Measurements from ENCODE around the gene ITPR3.
"Not testable (repeated sequence)": the region's sequence is repeated elsewhere in the genome, so short reads cannot be mapped to it uniquely, and the experiment has no call there.

ITPR3 gene

GRCh38 chr6:33613795-33614168, 7.3 kb upstream of the ITPR3 start:
- no peak for DNase-seq (ENCODE audit: low spot score)

- no peak for DNase-seq (ENCODE audit: low spot score)
Measured at GRCh38 chr6:33616113-33616512, 5.0 kb upstream of the ITPR3 start.

GRCh38 chr6:33616913-33617312, 4.2 kb upstream of the ITPR3 start:
- no peak for DNase-seq (ENCODE audit: low spot score)

GRCh38 chr6:33619166-33619840, 1.8 kb upstream of the ITPR3 start:
- no peak for DNase-seq (ENCODE audit: low spot score)

GRCh38 chr6:33620158-33620855, 815 bp upstream of the ITPR3 start:
- DNase-seq (ENCODE audit: low spot score) = peak; percentile 48

- peak; percentile 76 for DNase-seq (ENCODE audit: low spot score)
Measured at GRCh38 chr6:33621711-33622388, 728 bp downstream of the ITPR3 start.

- no peak for DNase-seq (ENCODE audit: low spot score)
Measured at GRCh38 chr6:33622456-33623431, 1.6 kb downstream of the ITPR3 start.

- DNase-seq (ENCODE audit: low spot score) = no peak
Measured at GRCh38 chr6:33623895-33624381, 2.8 kb downstream of the ITPR3 start.

- DNase-seq (ENCODE audit: low spot score) = no peak
Measured at GRCh38 chr6:33624856-33625255, 3.7 kb downstream of the ITPR3 start.

- DNase-seq (ENCODE audit: low spot score) = no peak
Measured at GRCh38 chr6:33627876-33628275, 6.8 kb downstream of the ITPR3 start.

GRCh38 chr6:33628401-33628964, 7.4 kb downstream of the ITPR3 start:
- no peak for DNase-seq (ENCODE audit: low spot score)

GRCh38 chr6:33630014-33630413, 8.9 kb downstream of the ITPR3 start:
- DNase-seq (ENCODE audit: low spot score) = no peak

- DNase-seq (ENCODE audit: low spot score) = not testable (repeated sequence)
Measured at GRCh38 chr6:33631521-33631920, 10.4 kb downstream of the ITPR3 start.

- DNase-seq (ENCODE audit: low spot score) = no peak
Measured at GRCh38 chr6:33631971-33632557, 10.9 kb downstream of the ITPR3 start.

GRCh38 chr6:33632558-33633039, 11.5 kb downstream of the ITPR3 start:
- peak; percentile 88 for DNase-seq (ENCODE audit: low spot score)

- DNase-seq (ENCODE audit: low spot score) = no peak
Measured at GRCh38 chr6:33633084-33633461, 12.0 kb downstream of the ITPR3 start.

- peak; percentile 89 for DNase-seq (ENCODE audit: low spot score)
Measured at GRCh38 chr6:33633462-33634158, 12.5 kb downstream of the ITPR3 start.

- peak; percentile 60 for DNase-seq (ENCODE audit: low spot score)
Measured at GRCh38 chr6:33634161-33634727, 13.1 kb downstream of the ITPR3 start.

GRCh38 chr6:33634946-33635345, 13.8 kb downstream of the ITPR3 start:
- DNase-seq (ENCODE audit: low spot score) = no peak

- no peak for DNase-seq (ENCODE audit: low spot score)
Measured at GRCh38 chr6:33636655-33637054, 15.5 kb downstream of the ITPR3 start.

All from iPS-NIHi11 (cell line).